ENCODE results near the gene UPK3BL1.
"Not testable (repeated sequence)": the region's sequence is repeated elsewhere in the genome, so short reads cannot be mapped to it uniquely, and the experiment has no call there.

Gene UPK3BL1, protein sequence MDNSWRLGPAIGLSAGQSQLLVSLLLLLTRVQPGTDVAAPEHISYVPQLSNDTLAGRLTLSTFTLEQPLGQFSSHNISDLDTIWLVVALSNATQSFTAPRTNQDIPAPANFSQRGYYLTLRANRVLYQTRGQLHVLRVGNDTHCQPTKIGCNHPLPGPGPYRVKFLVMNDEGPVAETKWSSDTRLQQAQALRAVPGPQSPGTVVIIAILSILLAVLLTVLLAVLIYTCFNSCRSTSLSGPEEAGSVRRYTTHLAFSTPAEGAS

DNA sequence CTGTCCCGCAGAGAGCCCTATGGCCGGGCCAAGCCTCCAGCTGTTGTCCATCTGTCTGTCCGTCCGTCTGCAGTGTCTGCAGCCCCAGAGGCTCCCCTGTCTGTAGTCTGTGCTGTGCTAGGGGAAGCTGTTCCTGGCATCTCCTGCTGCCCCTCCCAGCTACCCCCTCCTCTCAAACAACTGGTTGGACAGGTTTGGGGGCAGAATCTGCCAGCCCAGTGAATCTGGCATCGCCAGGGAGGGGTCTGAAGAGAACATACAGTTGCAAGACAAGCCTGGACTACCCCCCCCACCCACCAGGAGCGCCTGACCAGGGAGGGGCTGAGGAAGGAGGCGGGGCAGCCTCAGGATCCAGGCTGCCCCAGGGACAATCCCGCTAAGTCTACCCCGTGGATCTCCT, at the start of gene UPK3BL1:
Gene UPK3BL1, minus strand, starts transcription at position 101 of the 400 bp plus-strand sequence. Its CDS starts 50 bp downstream, at position 51.
- DNase-seq, result not testable (repeated sequence)

DNA sequence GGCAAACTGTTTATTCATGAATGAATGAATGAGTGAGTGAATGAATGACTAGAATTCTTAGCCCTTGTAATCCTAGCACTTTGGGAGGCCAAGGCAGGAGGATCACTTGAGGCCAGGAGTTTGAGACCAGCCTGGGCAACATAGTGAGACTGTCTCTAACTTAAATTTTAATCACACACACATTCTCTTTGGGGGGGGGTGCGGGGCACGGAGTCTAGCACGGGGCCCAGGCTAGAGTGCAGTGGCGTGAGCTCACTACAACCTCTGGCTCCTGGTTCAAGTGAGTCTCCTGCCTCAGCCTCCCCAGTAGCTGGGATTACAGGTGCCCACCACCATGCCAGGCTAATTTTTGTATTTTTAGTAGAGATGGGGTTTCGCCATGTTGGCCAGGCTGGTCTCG, 48.0 kb upstream of the UPK3BL1 start:
- not testable (repeated sequence) for DNase-seq

DNA sequence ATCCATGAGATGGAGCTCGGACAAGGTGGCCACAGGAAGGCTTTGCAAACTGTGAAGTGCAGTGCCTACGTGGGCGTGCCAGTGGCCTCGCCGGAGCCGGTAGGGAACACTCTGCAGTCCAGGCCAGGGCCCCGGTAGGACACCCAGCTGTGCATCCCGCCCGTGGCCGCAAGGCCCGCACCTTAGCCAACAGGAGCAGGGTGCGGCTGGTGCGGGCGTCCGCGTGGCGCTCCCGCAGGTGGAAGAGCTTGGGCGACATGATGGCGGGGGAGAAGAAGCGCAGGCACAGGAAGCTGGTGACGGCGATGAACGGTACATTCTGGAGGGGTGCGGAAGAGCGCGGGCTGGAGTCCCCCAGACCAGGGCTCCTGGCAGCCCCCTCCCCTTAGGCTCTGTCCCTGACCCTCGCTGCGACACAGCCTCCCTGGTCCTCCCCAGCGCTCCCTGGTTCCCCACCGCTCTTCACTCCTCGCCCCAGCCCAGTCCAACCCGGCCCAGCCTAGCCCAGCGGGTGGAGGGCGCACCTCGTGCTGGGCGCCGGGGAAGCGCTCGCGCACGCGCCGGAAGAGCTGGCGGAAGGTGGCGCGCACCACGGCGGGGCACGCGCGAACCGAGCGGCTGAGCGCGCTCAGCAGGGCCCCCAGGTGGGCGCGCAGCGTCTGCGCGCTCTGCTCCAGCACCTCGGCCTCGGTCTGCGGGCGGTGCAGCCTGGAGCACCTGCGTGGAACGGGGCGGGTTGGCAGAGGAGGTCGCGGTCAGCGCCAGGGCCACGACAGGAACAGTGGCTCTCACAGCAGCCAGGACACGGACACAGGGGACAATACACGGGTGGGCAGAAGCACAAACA, 47.1 kb upstream of the UPK3BL1 start:
- DNase-seq, result not testable (repeated sequence)

DNA sequence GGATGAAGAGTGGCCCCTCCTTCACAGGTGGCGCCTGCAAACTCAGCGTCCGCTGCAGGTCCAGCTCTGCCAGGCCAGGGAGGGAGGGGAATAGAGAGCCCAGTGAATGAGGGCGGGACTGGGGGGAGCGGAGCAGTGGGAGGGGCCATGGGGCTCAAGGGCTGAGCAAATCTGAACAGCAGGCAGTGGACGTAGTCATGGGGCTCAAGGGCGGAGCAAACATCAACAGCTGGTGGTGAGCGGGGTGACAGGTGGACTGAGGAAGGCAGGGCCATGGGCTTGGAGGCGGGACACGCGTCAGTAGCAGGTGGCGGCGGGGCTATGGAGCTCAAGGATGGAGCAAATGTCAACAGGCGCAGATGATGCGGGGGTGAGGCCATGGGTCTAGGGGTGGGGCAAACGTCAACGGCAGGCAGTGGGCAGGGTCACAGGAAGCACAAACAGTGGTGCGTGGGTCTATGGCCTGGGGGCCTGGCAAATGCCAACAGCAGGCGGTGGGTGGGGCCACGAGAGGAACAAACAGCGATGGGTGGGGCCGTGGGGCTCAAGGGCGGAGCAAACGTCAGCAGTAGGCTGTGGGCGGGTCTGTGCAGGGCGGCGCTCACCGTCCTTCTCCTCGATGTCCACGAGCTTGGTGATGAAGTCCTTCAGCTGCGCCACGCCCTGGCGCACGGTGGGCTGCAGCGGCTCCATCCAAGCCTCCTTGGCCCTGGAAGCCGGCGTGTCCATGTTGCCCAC, 45.9 kb upstream of the UPK3BL1 start:
- DNase-seq, result not testable (repeated sequence)

DNA sequence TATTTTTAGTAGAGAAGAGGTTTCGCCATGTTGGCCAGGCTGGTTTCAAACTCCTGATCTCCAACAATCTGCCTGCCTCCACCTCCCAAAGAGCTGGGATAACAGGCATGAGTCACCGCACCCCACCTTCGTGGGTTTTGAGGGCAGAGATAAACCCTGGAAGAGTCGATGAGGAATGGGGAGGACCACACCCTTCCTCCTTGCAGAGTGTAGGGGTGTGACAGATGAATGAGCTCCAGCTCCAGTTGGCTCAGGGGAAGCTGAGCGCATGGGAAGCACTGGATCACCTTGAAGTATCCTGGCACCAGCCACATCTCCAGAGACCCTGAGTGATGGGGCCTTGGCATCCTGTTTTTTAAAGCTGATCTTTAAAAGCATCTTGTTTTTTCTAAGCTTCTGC, 40.0 kb upstream of the UPK3BL1 start:
- not testable (repeated sequence) for DNase-seq

DNA sequence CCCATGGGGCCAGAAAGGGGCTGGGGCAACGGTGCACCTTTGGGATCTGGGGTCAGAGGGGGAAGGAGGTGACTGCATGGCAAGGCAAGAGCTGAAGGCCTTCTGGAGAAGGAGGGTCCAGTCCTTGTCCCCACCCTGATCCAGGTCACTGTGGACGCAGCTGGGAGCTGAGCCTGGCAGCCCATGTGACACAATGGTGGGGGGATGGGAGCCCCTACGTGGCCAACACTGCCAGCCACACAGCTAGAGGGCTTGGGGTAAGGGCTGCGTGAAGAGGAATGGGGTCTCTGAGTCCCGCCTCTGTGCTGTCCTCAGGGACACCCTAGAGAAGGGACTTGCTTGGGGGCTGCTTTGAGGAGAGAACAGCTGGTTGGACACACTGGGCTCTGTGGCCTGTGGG, 38.2 kb upstream of the UPK3BL1 start:
- DNase-seq, result not testable (repeated sequence)

DNA sequence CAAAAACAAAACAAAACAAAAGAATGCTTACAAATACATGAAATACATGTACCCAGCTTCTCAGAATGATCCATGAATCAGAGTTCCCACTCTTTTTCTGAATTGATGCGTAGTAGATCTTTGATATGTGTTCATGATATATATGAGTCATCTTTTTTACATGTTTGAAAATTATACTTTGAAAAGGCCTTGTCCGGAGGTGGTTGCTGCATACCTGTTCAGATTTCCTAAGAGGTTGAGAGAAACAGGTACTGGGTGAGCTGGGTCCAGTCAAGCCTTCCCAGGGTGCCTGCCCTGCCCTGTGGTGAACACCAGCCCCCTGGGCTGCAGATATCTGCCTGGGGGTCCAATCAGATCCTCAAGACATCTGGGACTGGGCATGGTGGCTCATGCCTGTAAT, 33.0 kb upstream of the UPK3BL1 start:
- DNase-seq, result not testable (repeated sequence)

DNA sequence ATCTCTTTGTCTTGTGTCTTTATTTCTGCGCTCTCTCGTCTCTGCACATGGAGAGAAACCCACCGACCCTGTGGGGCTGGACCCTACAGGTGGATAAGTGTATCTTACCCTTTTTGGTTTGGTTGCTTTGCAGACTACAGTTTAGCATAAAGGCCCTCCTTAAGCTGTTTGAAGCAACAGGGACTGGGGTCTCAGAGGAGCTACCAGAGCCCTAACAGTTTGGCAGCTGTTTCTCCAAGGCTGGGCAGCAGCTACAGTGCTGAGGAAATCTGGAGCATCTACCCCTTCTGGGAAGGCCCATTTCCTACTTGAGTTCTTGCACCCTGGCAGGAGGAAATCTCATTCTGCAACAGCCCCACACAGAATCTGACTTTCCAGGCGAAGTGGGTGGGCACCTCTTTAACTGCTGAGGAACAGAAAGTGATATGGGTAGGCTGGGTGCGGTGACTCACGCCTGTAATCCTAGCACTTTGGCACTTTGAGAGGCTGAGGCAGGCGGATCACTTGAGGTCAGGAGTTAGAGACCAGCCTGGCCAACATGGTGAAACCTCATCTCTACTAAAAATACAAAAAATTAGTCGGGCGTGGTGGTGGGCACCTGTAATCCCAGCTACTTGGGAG, 31.0 kb upstream of the UPK3BL1 start:
- DNase-seq, result not testable (repeated sequence)

DNA sequence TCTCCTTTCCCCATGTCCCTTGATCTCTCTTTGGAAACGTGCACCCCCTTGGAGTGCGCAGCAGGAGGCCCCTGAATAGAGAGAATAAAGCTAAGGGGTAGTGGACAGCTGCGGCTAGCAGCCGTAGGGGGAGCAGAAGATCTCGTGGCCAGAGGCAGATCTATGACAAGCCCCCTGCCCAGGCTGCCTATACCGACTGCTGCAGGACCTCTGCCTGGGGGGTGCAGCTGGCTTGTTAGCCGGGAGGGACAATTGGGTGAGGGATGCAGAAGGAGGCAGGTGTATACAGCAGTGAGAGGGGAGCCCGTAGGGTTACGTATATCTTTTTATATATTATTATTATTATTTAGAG, 29.3 kb upstream of the UPK3BL1 start:
- DNase-seq, result not testable (repeated sequence)

DNA sequence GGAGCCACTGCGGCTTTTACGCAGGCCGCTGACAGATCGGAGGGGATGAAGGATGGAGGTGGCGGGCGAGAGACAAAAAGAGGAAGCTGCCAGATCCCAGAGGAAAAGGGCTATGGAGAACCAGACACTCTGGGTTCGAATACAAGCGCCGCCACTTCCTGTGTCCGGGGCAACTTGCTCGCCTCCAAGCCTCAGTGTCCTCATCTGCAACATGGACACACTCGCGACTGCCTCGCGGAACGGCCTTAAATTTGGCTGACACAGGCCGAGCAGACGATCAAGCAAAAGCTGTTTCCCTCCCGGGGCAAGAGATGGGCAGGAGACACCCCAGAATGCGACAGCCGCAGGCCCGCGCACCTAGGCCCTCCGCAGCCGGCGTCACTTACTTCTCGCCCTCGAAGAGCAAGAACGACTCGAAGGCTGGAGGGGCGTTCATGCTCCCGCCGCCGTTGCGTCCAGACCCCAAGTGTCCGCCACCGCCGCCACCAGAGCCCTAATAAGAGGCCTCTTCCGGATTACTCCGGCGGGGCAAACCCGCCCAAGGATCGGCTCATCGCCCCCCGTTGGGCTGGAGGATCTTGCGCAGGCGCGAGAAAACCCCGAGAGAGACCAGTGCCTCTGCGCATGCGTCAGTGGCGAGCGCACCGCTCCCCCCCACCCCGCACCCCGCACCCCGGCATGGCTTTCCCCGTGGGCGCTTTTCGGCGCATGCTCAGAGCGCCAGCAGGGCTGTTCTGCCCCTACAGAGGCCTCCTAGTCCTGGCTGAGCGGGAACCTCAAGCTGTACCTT, 28.8 kb upstream of the UPK3BL1 start, which contains the start of gene POLR2J2:
Gene POLR2J2, minus strand, starts transcription at position 498 of the 790 bp plus-strand sequence. Its CDS starts 62 bp downstream, at position 436.
- not testable (repeated sequence) for DNase-seq

DNA sequence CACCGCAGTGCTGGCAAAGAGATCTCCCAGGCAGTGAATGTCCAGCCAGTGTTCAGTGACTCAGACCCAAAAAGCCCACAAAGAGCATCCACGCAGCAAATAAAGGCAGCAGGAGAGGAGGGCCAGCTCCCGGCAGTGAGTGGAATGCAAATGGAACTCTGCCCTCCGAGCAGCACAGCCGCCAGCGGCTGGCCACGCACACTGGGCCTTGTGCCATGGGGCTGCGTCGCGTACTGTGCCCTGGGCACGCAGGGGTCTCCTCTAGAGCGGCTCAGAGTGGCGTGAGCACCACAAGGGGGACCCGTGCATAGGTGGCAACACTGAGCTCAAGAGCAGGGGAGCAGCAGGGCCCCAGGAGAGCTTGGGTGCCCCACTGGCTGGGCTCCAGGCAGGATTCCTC, 24.9 kb upstream of the UPK3BL1 start:
- not testable (repeated sequence) for DNase-seq

DNA sequence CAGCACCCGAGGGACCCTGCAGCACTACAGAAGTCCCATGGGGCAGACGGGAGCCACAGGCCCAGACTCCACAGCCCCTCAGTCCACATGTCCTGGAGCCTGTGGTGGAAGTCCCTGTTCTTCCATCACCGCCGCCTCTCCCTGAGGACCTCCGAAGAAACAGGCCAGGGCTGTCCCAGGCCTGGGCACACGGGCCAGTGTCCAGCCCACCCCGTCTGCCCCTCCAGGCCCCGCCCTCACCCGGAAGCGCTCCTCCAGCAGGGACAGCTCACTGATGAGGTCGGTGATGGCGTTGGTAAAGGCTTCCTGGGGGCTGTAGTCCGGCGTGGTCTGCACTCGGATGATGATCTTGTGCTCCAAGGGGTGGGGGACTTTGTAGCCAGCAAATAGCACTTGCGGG, 24.3 kb upstream of the UPK3BL1 start:
- DNase-seq, result not testable (repeated sequence)

DNA sequence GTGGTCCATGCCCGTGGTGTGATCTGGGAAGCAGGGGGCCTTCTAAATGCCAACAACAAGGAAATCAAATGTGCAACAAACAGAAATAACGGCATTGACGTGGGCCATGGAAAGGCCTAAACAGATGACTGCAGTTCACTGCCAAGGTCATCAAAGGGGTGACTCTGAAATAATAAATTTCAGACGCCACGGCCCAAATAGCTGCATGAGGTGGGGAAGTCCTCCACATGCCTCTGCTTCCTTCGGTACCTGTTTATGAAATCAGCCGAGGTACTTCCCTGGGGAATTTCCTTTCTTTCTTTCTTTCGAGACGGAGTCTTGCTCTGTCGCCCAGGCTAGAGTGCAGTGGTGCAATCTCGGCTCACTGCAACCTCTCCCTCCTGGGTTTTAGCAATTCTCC, 22.2 kb upstream of the UPK3BL1 start:
- DNase-seq, result not testable (repeated sequence)

DNA sequence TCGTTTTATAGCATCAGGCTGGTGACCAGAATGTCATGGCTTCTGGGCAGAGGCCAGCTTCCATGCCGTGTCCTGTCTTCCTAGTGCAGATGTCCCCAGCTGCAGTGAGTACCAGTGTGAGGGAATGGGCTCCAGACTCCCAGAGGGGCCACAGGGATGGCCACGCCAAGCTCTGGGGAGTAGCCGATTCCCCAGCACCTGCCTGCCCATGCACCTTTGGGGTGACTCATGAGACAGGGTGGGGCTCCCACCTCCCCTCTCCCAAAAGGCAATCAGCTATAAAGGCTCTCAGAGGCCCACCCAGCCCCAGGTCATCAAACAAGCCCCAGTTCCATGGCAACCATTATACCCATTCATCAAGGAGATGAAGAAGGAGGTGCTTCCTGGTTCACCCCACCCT, 7.3 kb upstream of the UPK3BL1 start, which contains the start of gene SPDYE2B:
Gene SPDYE2B, plus strand, starts transcription at position 396 of the 400 bp plus-strand sequence. CDS start 2,030 bp downstream, outside the sequence.
- DNase-seq, result not testable (repeated sequence)

DNA sequence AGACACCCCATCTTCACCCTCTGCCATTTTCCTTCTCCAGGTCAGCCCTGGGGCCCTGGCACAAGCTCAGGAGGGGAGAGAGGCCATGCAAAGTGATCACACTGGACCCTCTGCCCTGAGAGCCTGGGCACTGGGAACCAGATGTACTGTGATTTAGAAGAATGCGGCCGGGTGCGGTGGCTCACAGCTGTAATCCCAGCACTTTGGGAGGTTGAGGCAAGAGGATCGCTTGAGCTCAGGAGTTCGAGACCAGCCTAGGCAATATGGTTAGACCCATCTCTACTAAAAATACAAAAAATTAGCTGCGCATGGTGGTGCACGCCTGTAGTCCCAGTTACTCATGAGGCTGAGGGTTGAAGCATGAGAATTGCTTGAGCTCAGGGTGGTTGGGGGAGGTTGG, 5.2 kb upstream of the UPK3BL1 start:
- DNase-seq, result not testable (repeated sequence)

DNA sequence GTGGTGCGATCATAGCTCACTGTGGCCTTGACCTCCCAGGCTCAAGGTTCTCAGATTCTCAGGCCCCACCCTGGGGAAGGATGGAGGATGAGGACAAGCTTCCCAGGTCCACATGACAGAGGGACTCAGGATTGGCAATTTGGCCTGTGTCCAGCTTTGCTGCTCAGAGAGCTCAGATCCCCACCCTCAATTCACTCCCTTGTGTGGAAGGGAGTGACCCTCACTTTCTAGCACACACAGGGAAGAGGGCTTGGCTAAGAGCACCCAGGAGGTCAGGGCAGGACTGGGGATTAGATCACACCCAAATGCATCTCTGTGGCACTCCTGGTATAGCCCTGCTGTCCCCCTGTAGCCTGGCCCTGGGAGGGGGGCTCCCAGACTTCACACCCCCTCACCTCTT, 813 bp upstream of the UPK3BL1 start:
- not testable (repeated sequence) for DNase-seq

DNA sequence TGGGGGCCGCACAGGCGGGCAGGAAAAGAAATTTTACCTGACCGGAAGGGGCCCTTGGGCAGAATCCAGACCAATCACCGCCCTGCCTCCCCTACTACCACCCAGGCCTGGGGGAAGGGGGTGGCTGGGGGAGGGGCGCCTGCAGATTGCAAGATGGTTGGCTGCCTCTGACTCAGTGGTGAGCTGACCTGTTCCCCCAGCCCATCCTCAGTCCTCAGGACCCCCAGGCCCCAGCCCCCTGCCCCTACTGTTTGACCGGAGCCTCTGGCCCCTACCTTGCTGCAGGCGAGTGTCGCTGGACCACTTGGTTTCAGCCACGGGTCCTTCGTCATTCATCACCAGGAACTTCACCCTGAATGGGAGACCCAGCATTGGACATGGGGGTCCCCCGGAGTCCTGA, 3.7 kb downstream of the UPK3BL1 start:
- DNase-seq, result not testable (repeated sequence)

DNA sequence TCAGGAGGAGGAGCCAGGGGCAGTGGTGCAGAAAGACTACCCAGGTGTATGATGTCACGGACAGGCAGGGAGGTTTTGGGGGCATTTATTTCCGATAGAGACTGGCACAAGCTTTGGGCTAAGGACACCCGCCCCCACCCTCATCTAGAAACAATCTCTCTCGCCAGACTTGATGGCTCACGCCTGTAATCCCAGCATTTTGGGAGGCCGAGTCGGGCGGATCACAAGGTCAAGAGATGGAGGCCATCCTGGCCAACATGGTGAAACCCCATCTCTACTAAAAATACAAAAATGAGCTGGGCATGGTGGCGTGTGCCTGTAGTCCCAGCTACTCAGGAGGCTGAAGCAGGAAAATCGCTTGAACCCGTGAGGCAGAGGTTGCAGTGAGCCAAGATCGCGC, 5.6 kb downstream of the UPK3BL1 start:
- not testable (repeated sequence) for DNase-seq

DNA sequence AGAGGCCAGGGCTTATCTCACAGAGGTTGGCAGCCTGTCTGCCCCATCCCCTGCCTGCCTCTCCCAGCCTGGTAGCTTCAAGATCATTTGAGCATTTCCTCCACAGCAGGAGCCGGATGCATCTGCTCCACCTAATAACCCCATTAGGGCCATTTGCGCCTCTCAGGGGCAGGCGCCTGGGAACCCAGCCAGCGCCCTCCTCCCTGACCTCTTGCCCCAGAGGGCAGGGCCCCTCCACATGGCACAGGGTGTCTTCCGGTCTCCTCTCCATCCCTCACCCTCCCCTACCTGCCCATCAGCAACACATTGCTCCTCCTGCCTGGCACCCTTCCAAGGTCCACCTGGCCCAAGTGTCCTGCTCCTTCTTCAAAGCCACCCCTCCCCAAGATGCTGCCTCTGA, 7.2 kb downstream of the UPK3BL1 start:
- DNase-seq, result not testable (repeated sequence)

DNA sequence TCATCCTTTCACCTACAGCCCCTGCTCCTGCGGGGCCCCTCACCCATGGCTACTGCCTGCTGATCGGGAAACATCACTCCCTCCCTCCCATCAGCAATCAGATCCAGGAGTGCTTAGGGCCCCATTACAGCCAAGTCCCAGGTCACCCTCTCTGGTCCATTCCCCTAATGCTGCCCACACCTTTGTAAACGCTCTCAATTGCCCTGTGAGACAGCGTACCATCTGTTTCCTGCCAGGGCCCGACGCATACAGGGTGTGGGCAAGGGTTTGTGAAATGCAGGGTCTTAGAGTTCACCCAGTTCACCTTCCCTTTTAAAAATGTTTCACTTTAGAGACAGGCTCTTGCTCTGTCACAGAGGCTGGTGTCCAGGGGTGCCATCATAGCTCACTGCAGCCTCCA, 8.3 kb downstream of the UPK3BL1 start:
- DNase-seq, result not testable (repeated sequence)

DNA sequence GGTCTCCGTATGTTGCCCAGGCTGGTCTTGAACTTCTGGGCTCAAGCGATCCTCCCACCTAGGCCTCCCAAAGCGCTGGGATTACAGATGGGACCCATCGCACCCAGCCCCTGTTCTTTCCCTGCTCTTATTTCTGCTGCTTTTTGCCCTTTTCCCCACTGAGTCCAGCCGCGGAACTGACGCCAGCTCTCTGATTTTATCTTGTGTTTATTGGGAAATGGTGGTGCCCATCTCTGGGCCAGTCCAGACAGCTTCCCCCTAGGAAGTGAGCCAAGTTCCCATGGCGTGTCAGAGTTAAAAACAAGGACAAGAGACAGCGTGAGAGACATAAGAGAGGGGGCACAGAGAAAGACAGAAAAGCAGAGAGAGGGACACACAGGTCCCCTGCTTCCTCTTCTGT, 12.0 kb downstream of the UPK3BL1 start:
- DNase-seq, result not testable (repeated sequence)

All from NCI-H1105 treated with DMSO at 0.1 percent for 48 hours (cell line).